HG03108 (cell line): ENCODE measurements around the gene TMPRSS11A.

Source experiments
- ATAC-seq: cut with Tn5 transposase; IDR thresholded peaks from one replicate; pipeline ENCODE4 v1.9.1; 2021; ENCODE audit warnings: moderate library complexity; ENCODE audit not compliant: unreplicated experiment

TMPRSS11A gene

GRCh38 chr4:67874986-67875385, 88.3 kb downstream of the TMPRSS11A start:
- no peak for ATAC-seq

- no peak for ATAC-seq
Measured at GRCh38 chr4:67873116-67873515, 90.2 kb downstream of the TMPRSS11A start.

- peak; percentile 59 for ATAC-seq
Measured at GRCh38 chr4:67871867-67872266, 91.4 kb downstream of the TMPRSS11A start.

- no peak for ATAC-seq
Measured at GRCh38 chr4:67869580-67870190, 93.6 kb downstream of the TMPRSS11A start.

- ATAC-seq: no peak
Measured at GRCh38 chr4:67861513-67861912, 101.8 kb downstream of the TMPRSS11A start.
